Spleen (tissue), 11 donors: ENCODE results near the gene ADRA2A. TPM values are rescaled to one million over a fixed set of nuclear protein-coding genes. Genes with fewer than 3 reads are reported as not detected.

ENCODE experiments used
- DNase-seq: peaks from one replicate; pipeline ENCODE4 v3.0.0-alpha.2; 2020
- H3K27ac ChIP-seq, 8 donors: fragments of 200-600 bp; sonication (generic) in 7 of 8; 1 replicate in 4 of 8; 2 replicates in 4 of 8; pipeline versions ENCODE4 v1.5.0 to v1.8.0; 2016 to 2021; ENCODE audit warnings: inconsistent platforms in 4 of 8, mild to moderate bottlenecking in 4 of 8, moderate library complexity in 1 of 8
- H3K27me3 ChIP-seq, 7 donors: fragments of 200-600 bp; sonication (generic) in 6 of 7; replicated peaks in 1 of 7; 1 replicate in 4 of 7; 2 replicates in 3 of 7; pipeline versions ENCODE4 v1.5.0 to v1.8.0; 2016 to 2021; ENCODE audit warnings: inconsistent platforms in 3 of 7, mild to moderate bottlenecking in 1 of 7
- H3K36me3 ChIP-seq, 6 donors: fragments of 200-600 bp; sonication (generic) in 5 of 6; 1 replicate in 4 of 6; 2 replicates in 2 of 6; pipeline versions ENCODE4 v1.5.0 to v1.8.0; 2016 to 2021; ENCODE audit warnings: inconsistent platforms in 2 of 6
- H3K4me1 ChIP-seq, 6 donors: fragments of 200-600 bp; sonication (generic) in 5 of 6; 1 replicate in 3 of 6; 2 replicates in 3 of 6; pipeline versions ENCODE4 v1.5.0 to v1.8.0; 2016 to 2021; ENCODE audit warnings: inconsistent platforms in 3 of 6
- H3K4me3 ChIP-seq, 8 donors: fragments of 200-600 bp; sonication (generic) in 7 of 8; 1 replicate in 4 of 8; 2 replicates in 4 of 8; pipeline versions ENCODE4 v1.5.0 to v1.8.0; 2016 to 2021; ENCODE audit warnings: inconsistent platforms in 4 of 8, mild to moderate bottlenecking in 4 of 8, moderate library complexity in 2 of 8
- H3K9me3 ChIP-seq, 8 donors: fragments of 200-600 bp; sonication (generic) in 7 of 8; 1 replicate in 4 of 8; 2 replicates in 4 of 8; pipeline versions ENCODE4 v1.5.0 to v1.8.0; 2016 to 2021; ENCODE audit warnings: inconsistent platforms in 4 of 8
- CTCF ChIP-seq, 11 experiments: fragments of 200-600 bp in 7 of 11; fragments of 450-650 bp in 4 of 11; sonication (generic) in 4 of 11; IDR thresholded peaks in 8 of 11; conservative IDR thresholded peaks in 3 of 11; 1 replicate in 7 of 11; 2 replicates in 4 of 11; pipeline versions ENCODE4 v1.4.0 to v1.8.0; 2016 to 2021; ENCODE audit warnings: antibody characterized with exemption in 11 of 11, inconsistent platforms in 4 of 11, mild to moderate bottlenecking in 1 of 11
- POLR2A ChIP-seq, 3 donors: fragments of 450-650 bp; IDR thresholded peaks; one replicate each; pipeline ENCODE4 v1.5.1; 2017; ENCODE audit warnings: antibody characterized with exemption in 3 of 3, mild to moderate bottlenecking in 1 of 3
- POLR2AphosphoS5 ChIP-seq, 3 donors: sonication (generic); formaldehyde crosslinking; IDR thresholded peaks; one replicate each; pipeline ENCODE4 v1.5.1; 2017; ENCODE audit warnings: antibody characterized with exemption in 3 of 3
- WGBS, 5 donors: extraction: QIAGEN DNeasy Blood & Tissue Kit in 3 of 5; methylation state at CpG; one replicate each; pipeline versions ENCODE4 v1.1.5 to v1.1.7; 2013 to 2018; 5-methylcytosine and 5-hydroxymethylcytosine counted together
- intact Hi-C: fragments of 100-400 bp; cut with DNase I; formaldehyde crosslinking; loops from one replicate; pipeline ENCODE4 v1.15.0; 2023; ENCODE audit warnings: low total_unique reads
- polyA plus RNA-seq, 3 donors: library from polyadenylated mRNA; stranded (reverse); fragments of 200-250 nt; gene quantifications; one replicate each; pipeline ENCODE4 v1.2.1, GENCODE V29; 2013
- total RNA-seq, 7 donors: library from RNA; depleted of rRNA in 3 of 7; stranded (reverse); fragments of >200 nt in 3 of 7; fragmentation: NEBNext Ultra II Directional in 4 of 7; extraction: Animal tissue kit (Norgen Biotek cat#: 25700) in 4 of 7; gene quantifications; one replicate each; pipeline versions ENCODE4 v1.1.0 to v1.2.1, GENCODE V29; 2016 to 2021
- donor health status: healthy with polysubstance abuse.
- donor health status: DM: no; HTN: no; CAD: no; lungs with moderate emphysema.
- donor health status: DM: no; HTN: no; CAD: no.
- donor health status: Bipolar disorder and iron deficiency.
- donor health status: healthy.
- donor health status: DM: no; HTN: no; CAD: no.
- donor health status: DM: yes; HTN: yes; CAD: no.

Gene ADRA2A
- total and polyA plus RNA-seq, 10 donors: 0.35 to 48.1 (median 11.0) TPM

DNA sequence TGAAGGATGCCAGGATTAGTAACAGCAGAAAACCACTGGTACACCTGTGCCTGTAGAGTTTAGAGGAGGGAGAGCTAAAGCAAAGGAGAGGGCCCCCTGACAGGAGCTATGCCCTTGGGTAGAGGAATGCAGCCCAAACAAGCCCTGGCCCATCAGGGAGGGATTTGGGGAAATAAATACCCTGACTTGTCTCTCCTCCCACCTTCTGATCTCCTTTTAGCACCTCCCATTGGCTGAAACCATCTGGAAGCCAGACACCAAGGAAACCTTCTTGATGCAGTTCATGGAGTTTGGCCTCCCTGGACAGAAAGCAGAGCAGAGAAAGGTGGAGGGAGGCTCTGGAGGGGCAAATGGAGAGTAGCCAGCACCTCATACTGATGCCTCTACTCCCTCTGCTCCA is 45.3 kb downstream of the ADRA2A start:
- DNase-seq: no peak
- intact Hi-C loops: no loop called here
- TF ChIP-seq POLR2A (IDR thresholded peaks at IDR 0.05) (no peak), CTCF (IDR thresholded peaks at IDR 0.05 in 8 of 11, conservative IDR thresholded peaks at IDR 0.05 in 3 of 11) (no peak), POLR2AphosphoS5 (IDR thresholded peaks at IDR 0.05) (no peak)
- Histone ChIP-seq H3K9me3 (no peaks in the 10 kb centered on the region), H3K27me3 (peaks cover 0 to 8% (median 0%) of the 10 kb centered on the region in 7 donors), H3K4me3 (no peak overlapping the region), H3K4me1 (no peaks in the 10 kb centered on the region), H3K36me3 (no peaks in the 10 kb centered on the region), H3K27ac (no peak overlapping the region)

DNA sequence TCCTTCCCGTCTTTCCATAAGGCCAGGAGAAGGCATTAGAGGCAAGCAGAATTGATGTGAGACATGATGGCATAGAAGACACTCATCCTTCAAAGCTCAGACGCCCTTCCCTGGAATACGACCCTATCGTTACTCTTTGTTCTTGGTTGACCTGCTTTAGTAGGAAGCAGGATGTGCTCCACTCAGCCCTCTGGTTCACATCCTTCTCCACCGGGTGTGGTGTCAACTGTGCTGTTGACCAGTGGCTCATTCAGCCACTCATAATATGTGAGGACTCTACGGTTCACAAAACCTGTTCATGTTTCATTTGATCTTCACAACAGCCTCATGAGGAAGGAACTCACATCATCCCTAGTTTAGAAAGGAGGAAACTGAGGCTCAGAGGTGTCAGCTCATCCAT is 47.1 kb downstream of the ADRA2A start:
- TF ChIP-seq POLR2AphosphoS5 (IDR thresholded peaks at IDR 0.05): no peak
- no peak for TF ChIP-seq POLR2A (IDR thresholded peaks at IDR 0.05)
- TF ChIP-seq CTCF (IDR thresholded peaks at IDR 0.05 in 8 of 11, conservative IDR thresholded peaks at IDR 0.05 in 3 of 11): no peak
- DNase-seq: no peak
- no peaks in the 10 kb centered on the region for H3K9me3 ChIP-seq
- no peak overlapping the region for H3K4me3 ChIP-seq
- WGBS, 5 donors: 76 to 91% (median 86%) methylated on average over 6 of the region's 6 CpGs
- H3K27ac ChIP-seq: no peak overlapping the region
- H3K27me3 ChIP-seq: peaks cover 0 to 8% (median 0%) of the 10 kb centered on the region in 7 donors
- no peaks in the 10 kb centered on the region for H3K36me3 ChIP-seq
- intact Hi-C loops: no loop called here
- H3K4me1 ChIP-seq: no peaks in the 10 kb centered on the region

- no peak for DNase-seq
- intact Hi-C loops: no loop called here
- no peaks in the 10 kb centered on the region for H3K36me3 ChIP-seq
- no peaks in the 10 kb centered on the region for H3K4me1 ChIP-seq
- H3K9me3 ChIP-seq: no peaks in the 10 kb centered on the region
- no peak overlapping the region for H3K27ac ChIP-seq
- H3K4me3 ChIP-seq: no peak overlapping the region
- TF ChIP-seq POLR2A (IDR thresholded peaks at IDR 0.05) (no peak), CTCF (IDR thresholded peaks at IDR 0.05 in 8 of 11, conservative IDR thresholded peaks at IDR 0.05 in 3 of 11) (no peak), POLR2AphosphoS5 (IDR thresholded peaks at IDR 0.05) (no peak)
- WGBS, 5 donors: 77 to 88% (median 85%) methylated on average over 2 of the region's 2 CpGs
- H3K27me3 ChIP-seq: peaks cover 0 to 8% (median 0%) of the 10 kb centered on the region in 7 donors
These were observed 48.3 kb downstream of the ADRA2A start for GRCh38 chr10:111125102-111125501.

- Histone ChIP-seq H3K27ac (no peak overlapping the region), H3K4me1 (no peaks in the 10 kb centered on the region), H3K27me3 (peaks cover 0 to 8% (median 0%) of the 10 kb centered on the region in 7 donors), H3K4me3 (no peak overlapping the region), H3K36me3 (no peaks in the 10 kb centered on the region), H3K9me3 (no peaks in the 10 kb centered on the region)
- DNase-seq: no peak
- intact Hi-C loops: no loop called here
- 26 to 66% (median 43%) methylated on average over 2 of the region's 2 CpGs for WGBS, 5 donors
- TF ChIP-seq CTCF (IDR thresholded peaks at IDR 0.05 in 8 of 11, conservative IDR thresholded peaks at IDR 0.05 in 3 of 11): no peak
- TF ChIP-seq POLR2AphosphoS5 (IDR thresholded peaks at IDR 0.05): no peak
- TF ChIP-seq POLR2A (IDR thresholded peaks at IDR 0.05): no peak
These were observed 49.2 kb downstream of the ADRA2A start for GRCh38 chr10:111126077-111126476.
